GM12873 (cell line): ENCODE measurements around the gene FBH1.

ENCODE experiments used
- CTCF ChIP-seq: IDR thresholded peaks from 2 replicates; pipeline ENCODE4 v1.5.1; 2012; ENCODE audit warnings: low read depth, mild to moderate bottlenecking, moderate library complexity, low read length, control low read depth; ENCODE audit not compliant: insufficient read depth; ENCODE audit errors: missing control alignments

Gene FBH1

GRCh38 chr10:5895804-5896203 lies 5.8 kb downstream of the FBH1 start:
- no peak for TF ChIP-seq CTCF

GRCh38 chr10:5896208-5897052 lies 6.4 kb downstream of the FBH1 start:
- TF ChIP-seq CTCF: no peak

- TF ChIP-seq CTCF: no peak
These were observed 7.0 kb downstream of the FBH1 start for GRCh38 chr10:5897053-5897340.

GRCh38 chr10:5897504-5897903 lies 7.5 kb downstream of the FBH1 start:
- no peak for TF ChIP-seq CTCF

- no peak for TF ChIP-seq CTCF
These were observed 8.1 kb downstream of the FBH1 start for GRCh38 chr10:5898163-5898562.

- TF ChIP-seq CTCF: no peak
These were observed 10.2 kb downstream of the FBH1 start for GRCh38 chr10:5900247-5900646.

- TF ChIP-seq CTCF: no peak
These were observed 12.7 kb downstream of the FBH1 start for GRCh38 chr10:5902511-5903274.
